IPS DF 4.7 (cell line): Measurements from ENCODE around the gene DPPA5.
"Not testable (repeated sequence)": the region's sequence is repeated elsewhere in the genome, so short reads cannot be mapped to it uniquely, and the experiment has no call there.

ENCODE experiments used
- DNase-seq: peaks from one replicate; pipeline ENCODE4 v3.0.0-alpha.2; 2013; ENCODE audit warnings: low spot score; ENCODE audit errors: extremely low read depth

The DPPA5 gene, protein sequence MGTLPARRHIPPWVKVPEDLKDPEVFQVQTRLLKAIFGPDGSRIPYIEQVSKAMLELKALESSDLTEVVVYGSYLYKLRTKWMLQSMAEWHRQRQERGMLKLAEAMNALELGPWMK

DNA sequence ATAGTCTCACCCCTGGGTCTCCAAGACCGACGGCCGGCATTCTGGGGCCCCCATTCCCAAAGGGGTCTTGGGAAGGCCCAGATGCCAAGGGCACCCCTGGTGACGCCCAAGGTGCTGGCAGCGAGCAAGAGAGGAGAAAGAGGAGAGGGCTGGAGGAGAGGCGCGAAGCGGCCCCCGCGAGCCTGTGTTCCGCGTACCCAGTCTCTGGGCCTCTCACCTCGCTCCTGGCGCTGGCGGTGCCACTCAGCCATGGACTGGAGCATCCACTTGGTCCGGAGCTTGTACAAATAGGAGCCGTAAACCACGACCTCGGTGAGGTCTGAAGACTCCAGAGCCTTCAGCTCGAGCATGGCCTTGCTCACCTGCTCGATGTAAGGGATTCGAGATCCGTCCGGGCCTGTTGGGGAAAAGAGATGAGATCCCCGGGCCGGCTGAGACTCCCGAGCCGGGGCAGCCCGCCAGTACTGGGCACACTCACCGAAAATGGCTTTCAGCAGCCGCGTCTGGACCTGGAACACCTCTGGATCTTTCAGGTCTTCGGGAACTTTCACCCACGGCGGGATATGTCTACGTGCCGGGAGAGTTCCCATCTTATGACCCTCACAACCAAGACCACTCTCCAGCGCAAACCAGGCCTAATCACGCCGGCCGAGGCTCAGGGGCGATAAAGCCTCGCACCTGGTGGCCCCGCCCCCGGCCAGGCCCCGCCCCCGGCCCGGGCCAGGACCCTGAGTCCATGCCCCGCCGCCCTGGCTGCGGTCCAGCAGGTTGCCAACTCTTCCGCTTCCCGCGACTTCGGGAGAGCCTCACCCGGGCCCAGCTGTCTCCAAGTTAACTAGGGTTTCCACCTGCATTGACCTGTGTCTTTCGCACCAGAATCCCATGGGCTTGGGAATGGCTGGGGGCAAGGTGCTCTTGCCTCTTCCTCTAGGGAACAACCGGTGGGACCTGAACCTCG is at the start of gene DPPA5:
DPPA5 (minus strand) TSS at position 641 of the 958 bp plus-strand sequence; CDS start at position 590, 51 bp downstream.
- DNase-seq, result no peak

DNA sequence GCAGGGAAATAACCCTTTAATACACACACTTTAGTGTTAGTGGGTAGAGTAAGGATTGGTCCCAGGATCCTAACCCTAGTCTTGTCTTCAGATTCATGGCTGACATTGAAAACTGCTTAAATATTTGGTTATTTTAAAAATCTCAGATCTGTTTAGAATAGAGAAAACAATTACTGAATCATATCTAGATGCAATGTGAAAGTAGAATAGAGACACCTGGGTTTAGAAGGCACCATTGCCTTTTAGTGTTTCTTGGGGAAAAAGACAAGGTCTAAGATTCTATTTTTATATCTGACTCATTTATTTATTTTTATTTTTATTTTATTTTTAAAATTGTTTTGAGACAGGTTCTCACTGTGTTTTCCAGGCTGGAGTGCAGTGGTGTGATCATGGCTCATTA is 46.6 kb upstream of the DPPA5 start:
- DNase-seq, result no peak

DNA sequence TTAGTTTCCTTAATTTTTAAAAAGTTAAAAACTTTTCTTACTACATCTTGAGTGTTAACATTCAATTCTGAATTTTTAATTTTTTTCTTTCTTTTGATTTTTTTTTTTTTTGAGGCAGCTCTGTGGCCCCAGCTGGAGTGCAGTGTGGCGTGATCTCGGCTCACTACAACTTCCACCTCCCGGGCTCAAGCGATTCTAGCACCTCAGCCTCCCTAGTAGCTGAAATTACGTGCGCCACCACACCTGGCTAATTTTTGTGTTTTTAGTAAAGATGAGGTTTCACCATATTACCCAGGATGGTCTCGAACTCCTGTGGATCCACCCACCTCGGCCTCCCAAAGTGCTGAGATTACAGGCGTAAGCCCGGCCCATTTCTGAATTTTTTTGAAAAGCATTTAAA is 41.8 kb upstream of the DPPA5 start:
- no peak for DNase-seq

DNA sequence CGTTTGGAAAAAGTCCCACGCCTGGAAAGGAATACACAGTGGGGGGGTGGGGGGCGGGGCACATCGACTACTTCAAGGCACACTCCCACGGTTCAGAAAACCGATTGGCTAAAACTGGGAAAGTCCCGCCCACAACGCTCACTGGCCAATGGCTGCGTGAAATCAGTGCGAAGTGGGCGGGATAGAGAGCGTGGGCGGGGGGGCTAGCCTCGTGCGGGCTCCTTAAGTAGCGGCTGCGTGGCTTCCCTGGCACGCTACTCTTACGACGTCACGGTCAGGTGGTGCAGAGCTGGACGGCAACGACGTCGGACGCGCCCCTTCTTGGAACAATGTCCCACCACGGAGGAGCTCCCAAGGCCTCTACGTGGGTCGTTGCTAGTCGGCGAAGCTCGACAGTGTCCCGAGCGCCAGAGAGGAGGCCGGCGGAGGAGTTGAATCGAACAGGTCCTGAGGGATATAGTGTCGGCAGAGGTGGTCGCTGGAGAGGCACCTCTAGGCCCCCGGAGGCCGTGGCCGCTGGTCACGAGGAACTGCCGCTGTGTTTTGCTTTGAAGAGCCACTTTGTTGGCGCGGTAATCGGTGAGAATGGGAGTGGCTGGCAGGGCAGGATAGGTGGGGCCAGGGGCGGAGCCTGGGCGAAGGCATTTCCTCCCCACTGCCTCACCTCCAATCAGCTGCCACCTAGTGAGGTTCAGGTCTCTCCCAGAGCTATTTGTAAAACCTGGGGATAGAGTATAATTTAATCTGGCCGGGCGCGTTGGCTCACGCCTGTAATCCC is 40.7 kb upstream of the DPPA5 start, which contains the start of gene DDX43:
DDX43 (plus strand) TSS at position 252 of the 778 bp plus-strand sequence; CDS start at position 330, 78 bp downstream.
- no peak for DNase-seq

DNA sequence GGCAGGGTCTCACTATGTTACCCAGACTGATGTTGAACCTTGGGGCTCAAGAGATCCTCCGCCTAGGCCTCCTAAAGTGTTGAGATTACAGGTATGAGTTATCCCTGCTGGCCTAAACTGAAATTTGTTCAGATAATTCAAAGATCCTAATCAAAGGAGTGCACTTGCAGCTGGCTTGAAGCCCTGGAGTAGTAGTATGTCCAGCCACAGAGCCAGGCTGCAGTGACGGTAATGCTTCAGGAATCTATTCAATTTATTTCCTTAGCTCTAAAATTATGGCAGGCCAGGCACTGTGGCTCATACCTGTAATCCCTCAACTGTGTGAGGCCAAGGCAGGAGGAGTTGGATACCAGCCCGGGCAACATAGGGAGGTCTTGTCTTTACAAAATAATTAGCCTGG is 39.2 kb upstream of the DPPA5 start:
- DNase-seq, result no peak

DNA sequence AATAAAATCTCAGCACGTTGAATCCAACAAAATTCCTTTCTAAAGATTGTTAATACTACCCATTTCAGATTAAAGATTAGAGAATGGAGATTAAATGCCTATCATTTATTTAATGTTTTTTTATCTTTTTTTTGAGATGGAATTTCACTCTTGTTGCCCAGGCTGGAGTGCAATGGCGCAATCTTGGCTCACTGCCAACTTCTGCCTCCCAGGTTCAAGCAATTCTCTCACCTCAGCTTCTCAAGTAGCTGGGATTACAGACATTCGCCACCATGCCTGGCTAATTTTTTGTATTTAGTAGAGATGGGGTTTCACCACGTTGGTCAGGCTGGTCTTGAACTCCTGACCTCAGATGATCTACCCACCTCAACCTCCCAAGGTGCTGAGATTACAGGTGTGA is 38.1 kb upstream of the DPPA5 start:
- DNase-seq, result not testable (repeated sequence)

DNA sequence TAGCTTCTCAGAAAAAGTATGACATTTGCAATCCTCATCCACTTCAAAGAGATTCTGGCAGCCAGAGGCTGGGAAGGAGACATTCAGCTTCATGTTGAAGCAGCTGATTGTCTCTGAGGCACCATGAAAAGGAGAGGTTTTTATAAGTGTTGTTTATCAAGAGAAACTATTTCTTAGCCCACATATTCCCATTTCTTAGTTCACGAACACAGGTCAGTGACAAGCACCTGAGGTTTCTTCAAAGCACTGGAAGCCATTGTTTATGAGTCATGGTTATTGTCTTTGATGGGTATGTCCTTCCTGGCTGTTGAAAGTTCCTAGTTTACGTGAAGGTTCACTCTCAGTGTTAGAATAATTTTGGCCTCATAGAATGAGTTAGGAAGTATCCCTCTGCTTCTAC is 37.6 kb upstream of the DPPA5 start:
- no peak for DNase-seq

DNA sequence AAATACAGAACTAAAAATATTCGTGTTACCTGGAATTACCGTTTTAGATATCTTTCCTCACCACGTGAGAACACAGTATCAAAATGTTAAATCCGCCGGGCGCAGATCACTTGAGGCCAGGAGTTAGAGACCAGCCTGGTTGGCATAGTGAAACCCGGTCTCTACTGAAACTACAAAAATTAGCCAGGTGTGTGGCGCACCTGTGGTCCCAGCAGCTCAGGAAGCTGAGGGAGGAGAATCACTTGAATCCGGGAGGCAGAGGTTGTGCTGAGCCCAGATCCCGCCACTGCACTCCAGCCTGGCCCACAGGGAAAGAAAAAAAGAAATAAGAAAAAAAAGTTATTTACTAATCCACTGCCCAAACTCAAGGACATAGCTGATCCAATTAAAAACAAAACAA is 35.8 kb upstream of the DPPA5 start:
- DNase-seq, result no peak

DNA sequence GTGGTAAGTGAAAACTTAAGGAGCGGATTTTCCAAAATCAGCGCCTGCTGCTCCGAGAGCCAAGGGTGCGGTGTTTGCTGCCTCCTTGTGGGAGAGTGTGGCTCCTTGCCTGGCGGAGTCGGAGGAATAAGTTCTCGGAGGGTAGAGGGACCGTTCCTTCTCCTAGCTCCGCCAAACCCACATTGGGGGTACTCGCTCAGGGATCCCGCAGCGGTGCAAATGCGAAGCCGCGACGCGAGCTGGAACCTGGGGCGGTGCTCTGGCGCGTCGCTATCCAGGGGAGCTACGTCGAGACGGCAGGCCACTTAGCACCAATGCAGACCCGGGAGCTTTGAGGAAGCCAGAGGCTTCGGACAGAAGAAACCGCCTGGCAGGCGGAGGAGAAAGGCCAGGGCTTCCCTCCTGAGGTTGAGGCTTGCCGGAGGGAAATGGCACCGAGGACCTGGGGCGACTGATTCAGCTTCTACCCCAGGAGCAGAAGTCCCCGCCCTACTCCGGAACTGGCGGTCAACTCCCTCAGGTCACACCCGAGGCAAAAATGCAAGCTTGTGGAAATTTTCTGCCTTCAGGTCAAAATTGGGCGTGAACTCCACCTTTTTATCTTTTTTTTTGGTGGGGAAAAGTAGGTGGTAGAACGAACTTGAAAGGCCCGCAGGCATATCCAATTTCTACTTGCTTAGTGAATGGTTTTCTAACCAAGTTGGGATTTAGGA is 34.9 kb upstream of the DPPA5 start:
- peak; percentile 60 for DNase-seq

DNA sequence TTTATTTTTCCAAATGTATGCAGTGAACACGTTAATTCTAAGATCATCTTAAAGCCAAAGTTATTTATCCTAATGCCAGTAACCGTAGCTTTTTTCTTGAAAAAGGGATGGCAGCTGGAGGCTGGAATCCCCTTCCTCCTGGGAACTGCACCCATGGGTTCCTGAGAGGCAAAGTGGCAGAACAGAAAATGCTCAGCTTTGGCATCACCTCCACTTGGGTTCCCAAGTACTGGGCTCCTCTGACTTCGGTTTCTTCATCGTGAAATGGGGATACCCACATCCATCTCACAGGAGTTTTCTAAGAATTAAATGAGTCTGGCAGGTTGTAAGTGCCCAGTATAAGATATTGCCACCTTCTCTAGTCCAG is 34.3 kb upstream of the DPPA5 start:
- DNase-seq, result no peak

DNA sequence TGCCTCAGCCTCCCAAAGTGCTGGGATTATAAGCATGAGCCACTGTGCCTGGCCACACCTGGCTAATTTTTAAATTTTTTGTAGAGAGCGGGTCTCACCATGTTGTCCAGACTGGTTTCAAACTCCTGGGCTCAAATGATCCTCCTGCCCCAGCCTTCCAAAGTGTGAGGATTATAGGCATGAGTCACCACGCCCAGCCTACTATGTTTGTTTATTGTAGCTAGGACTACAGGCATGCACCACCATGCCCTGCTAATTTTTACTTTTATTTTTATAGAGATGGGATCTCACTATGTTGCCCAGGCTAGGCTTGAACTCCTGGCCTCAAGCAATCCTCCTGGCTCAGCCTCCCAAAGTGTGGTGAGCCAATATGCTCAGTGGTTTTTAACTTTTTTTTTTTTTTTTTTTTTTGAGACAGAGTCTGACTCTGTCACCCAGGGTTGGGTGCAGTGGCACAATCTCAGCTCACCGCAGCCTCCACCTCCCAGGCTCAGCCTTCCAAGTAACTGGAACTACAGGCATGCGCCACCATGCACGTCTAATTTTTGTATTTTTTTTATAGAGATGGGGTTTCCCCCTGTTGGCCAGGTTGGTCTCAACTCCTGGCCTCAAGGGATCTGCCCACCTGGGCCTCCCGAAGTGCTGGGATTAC is 28.5 kb upstream of the DPPA5 start:
- no peak for DNase-seq

DNA sequence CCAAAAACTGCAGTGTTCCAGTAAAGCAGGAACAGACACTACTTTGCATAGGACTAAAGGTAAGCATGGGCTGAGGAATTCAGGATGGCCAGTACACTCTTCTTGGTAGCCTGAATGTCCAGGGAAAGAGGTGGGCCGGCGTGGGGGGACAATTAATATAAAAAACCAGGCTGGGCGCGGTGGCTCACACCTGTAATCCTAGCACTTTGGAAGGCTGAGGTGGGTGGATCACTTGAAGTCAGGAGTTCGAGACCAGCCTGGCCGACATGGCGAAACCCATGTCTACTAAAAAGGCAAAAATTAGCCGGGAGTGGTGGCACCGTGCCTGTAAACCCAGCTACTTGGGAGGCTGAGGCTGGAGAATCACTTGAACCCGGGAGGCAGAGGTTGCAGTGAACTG is 27.5 kb upstream of the DPPA5 start:
- not testable (repeated sequence) for DNase-seq

DNA sequence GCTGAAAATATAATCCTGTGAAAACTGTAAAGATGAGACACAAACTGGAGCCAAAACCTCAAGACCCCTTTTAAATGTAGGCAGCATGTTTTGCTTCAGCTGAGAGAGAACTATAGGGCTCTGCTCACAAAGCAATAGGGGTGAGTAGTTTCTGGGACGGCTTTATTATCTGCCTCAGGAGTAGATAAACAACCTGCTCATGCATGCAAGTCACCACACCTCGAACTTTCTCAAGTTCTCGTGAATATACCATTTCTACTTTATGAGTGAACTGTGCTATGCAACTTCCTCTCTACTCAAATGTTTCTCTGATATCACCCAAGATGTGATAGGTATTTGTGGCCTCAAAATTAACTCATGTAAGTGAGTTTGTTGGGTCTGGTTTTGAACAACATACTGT is 23.1 kb upstream of the DPPA5 start:
- no peak for DNase-seq

DNA sequence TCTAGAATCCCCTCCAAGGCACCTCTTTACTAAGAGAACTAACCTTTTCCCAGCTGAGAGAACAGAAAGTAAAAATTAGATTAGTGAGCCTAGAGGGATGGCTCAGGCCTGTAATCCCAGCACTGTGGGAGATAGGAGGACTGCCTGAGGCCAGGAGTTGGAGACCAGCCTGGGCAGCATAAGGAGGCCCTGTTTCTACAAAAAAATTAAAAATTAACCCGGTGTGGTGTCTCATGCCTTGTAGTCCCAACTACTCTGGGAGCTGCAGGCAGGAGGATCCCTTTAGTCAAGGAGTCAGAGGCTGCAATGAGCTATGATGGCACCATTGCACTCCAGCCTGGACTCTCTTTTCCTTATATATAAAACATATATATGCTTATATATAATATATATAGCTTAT is 21.1 kb upstream of the DPPA5 start:
- no peak for DNase-seq

DNA sequence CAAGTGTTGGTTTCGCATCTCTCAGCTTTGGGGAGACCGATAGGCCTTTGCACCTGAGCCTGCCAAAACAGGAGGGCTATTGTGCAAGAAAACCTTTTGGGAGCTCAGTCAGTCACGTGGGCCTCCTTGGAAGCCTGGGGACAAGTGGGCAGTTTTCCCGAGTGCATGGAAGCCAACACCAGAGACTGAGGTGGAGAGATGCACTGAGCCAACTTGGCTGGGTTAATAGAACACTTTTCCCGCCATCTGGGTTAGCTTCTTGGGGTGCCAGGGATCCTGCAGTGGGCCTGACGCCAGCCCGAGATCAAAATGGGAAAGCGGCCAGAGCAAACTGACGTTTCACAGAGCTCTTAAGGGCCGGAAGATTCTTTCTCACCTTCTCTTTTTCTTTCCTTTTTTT is 18.4 kb upstream of the DPPA5 start:
- DNase-seq, result no peak

DNA sequence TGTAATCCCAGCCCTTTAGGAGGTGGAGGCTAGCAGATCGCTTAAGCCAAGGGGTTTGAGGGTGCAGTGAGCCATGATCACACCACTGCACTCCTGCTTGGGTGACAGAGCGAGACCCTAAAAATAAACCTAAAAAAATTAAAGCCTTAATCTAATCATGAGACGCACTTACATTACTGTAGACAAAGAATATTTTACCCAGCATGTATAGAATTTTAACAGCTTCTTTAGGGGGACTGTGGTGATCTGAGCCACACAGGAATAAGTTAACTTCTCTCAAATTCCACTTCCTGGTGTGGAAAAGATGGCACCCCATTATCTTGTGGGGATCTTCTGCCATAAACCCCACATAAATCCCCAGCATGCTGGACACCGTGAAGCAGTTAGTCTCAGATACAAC is 17.9 kb upstream of the DPPA5 start:
- DNase-seq, result no peak

DNA sequence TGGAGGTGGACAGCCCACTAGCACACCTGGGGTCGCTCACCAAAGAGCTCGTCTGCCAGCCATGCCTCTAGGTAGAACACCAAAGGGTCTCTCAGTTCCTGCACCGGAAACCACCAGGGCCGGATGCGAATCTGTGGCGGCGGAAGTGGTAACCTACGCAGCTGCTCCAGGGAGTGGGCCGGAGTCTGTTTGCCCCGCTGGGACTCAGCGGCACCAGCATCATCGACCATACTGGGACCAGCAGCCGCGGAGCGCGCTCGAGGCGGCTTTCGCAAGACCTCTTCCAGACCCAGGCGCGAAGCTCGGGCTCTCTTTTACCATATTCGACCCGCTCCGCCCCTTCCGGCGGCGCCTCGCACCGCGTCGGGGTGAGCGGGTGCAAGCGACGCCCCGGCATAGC is 15.5 kb upstream of the DPPA5 start, which contains the start of gene OOEP:
OOEP (minus strand) TSS at position 335 of the 400 bp plus-strand sequence; CDS start at position 230, 105 bp downstream.
- no peak for DNase-seq

DNA sequence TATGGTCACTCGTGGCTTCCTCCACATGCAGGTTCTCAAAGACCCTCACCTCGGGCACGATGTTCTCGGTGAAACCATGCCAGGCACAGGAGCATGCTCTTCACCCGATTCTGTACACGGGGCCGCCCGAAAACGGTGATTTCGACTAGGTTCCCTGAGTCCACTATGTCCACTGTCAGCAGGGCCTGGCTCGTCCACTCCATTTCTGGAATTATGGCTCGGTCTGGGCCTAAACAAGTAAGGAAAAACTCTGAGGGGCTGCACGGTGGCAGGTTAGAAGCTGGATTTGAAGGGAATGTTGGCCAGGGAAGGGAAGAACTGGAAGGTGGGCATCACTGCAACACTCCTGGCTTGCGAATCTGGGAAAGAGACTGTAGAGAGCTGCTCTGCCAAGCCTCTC is 15.1 kb upstream of the DPPA5 start:
- DNase-seq, result no peak

DNA sequence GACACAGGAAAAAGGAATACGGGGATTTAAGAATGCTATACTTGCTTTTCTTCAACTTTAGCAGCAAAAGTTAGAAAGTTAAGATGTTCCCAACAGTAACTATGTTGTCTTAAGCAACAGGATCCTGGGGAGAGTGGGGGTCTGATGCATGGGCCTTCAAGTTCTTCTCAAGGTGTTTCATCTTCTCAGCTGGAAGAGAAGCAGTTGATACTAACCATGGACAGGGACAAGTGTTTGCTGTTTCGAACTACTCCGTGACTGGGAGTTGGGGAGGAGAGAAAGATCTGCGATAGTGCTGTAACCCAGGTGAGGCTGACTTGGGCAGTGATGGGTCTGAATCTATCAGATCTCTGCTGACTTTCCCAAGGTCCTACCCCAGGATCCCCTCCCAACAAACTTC is 14.6 kb upstream of the DPPA5 start:
- no peak for DNase-seq

DNA sequence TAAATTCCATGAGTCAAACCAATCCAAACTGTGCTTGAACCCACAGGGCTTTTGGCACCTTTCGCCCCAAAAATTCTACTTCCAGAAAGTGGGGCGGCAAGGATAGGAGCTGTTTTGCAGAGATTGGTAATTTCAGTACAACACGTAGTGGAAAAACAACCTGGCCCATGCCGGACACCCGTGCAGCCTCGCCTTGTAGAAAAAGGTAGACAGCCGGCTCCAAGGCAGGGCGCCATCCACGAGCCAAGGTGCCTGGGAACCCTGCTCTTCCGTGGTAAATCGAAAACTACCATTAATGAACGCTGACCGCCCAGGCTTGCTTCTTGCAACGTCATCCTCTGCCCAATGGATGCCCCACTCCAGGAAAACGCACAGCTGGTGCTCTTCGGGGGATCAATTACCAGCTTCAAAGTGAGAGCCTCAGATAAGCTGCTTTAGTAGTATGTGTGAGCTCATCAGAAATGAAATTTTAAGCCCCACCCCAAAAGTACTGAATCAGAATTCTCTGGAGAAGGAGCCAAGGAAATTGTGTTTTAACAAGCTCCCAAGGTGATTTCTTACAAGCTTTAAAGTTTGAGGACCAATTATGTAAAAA is 13.8 kb upstream of the DPPA5 start:
- no peak for DNase-seq
